Tibial artery (tissue), 4 donors: ENCODE measurements around the gene NSUN2.

Experiments
- DNase-seq, 2 donors: peaks; one replicate each; pipeline ENCODE4 v3.0.0-alpha.2; 2019
- H3K27ac ChIP-seq, 2 donors: fragments of 200-600 bp; sonication (generic) in 1 of 2; 1 replicate in 1 of 2; 2 replicates in 1 of 2; pipeline ENCODE4 v1.5.1; 2018 to 2019; ENCODE audit warnings: mild to moderate bottlenecking in 1 of 2
- H3K27me3 ChIP-seq, 2 donors: fragments of 200-600 bp; sonication (generic) in 1 of 2; one replicate each; pipeline versions ENCODE4 v1.5.1 to v1.6.0; 2016 to 2019
- H3K36me3 ChIP-seq, 3 donors: fragments of 200-600 bp; sonication (generic) in 2 of 3; one replicate each; pipeline ENCODE4 v1.5.1; 2016 to 2019; ENCODE audit warnings: mild to moderate bottlenecking in 2 of 3
- H3K4me1 ChIP-seq, 4 donors: fragments of 200-600 bp; sonication (generic) in 2 of 4; 1 replicate in 3 of 4; 2 replicates in 1 of 4; pipeline ENCODE4 v1.5.1; 2016 to 2019
- H3K4me3 ChIP-seq, 2 donors: fragments of 200-600 bp; sonication (generic) in 1 of 2; 1 replicate in 1 of 2; 2 replicates in 1 of 2; pipeline ENCODE4 v1.5.1; 2018 to 2019; ENCODE audit warnings: mild to moderate bottlenecking in 2 of 2
- H3K9me3 ChIP-seq, 3 donors: fragments of 200-600 bp; sonication (generic) in 1 of 3; one replicate each; pipeline ENCODE4 v1.5.1; 2016 to 2019
- CTCF ChIP-seq, 2 experiments: fragments of 200-600 bp in 1 of 2; fragments of 450-650 bp in 1 of 2; IDR thresholded peaks; one replicate each; pipeline ENCODE4 v1.5.1; 2017 to 2019; ENCODE audit warnings: antibody characterized with exemption in 2 of 2, mild to moderate bottlenecking in 1 of 2, moderate library complexity in 1 of 2
- intact Hi-C: fragments of 100-400 bp; cut with DNase I; formaldehyde crosslinking; loops from one replicate; pipeline ENCODE4 v1.15.0; 2023; ENCODE audit warnings: low total_unique reads

The NSUN2 gene

GRCh38 chr5:6567835-6568234 lies 65.0 kb downstream of the NSUN2 start:
- no peak overlapping the region for H3K4me3 ChIP-seq
- peaks cover 0 to 7% (median 0%) of the 10 kb centered on the region in 4 donors for H3K4me1 ChIP-seq
- H3K9me3 ChIP-seq = no peaks in the 10 kb centered on the region
- TF ChIP-seq CTCF (IDR thresholded peaks at IDR 0.05) = no peak
- intact Hi-C loops = no loop called here
- peak in 1 of 2 donors; percentile 10 for DNase-seq
- no peaks in the 10 kb centered on the region for H3K36me3 ChIP-seq
- H3K27me3 ChIP-seq = peaks cover 0 to 9% of the 10 kb centered on the region in 2 donors
- H3K27ac ChIP-seq = no peak overlapping the region

GRCh38 chr5:6567068-6567467 lies 65.8 kb downstream of the NSUN2 start:
- Histone ChIP-seq H3K4me3 (no peak overlapping the region), H3K36me3 (no peaks in the 10 kb centered on the region), H3K27ac (no peak overlapping the region), H3K27me3 (peaks cover 0 to 3% of the 10 kb centered on the region in 2 donors), H3K4me1 (peaks cover 0 to 7% (median 0%) of the 10 kb centered on the region in 4 donors), H3K9me3 (no peaks in the 10 kb centered on the region)
- TF ChIP-seq CTCF (IDR thresholded peaks at IDR 0.05) = no peak
- DNase-seq = no peak
- intact Hi-C loops = no loop called here

GRCh38 chr5:6565492-6565891 lies 67.4 kb downstream of the NSUN2 start:
- H3K9me3 ChIP-seq = no peaks in the 10 kb centered on the region
- no peak for DNase-seq
- no peaks in the 10 kb centered on the region for H3K36me3 ChIP-seq
- peaks cover 0 to 3% (median 0%) of the 10 kb centered on the region in 4 donors for H3K4me1 ChIP-seq
- TF ChIP-seq CTCF (IDR thresholded peaks at IDR 0.05) = no peak
- intact Hi-C loops = no loop called here
- no peak overlapping the region for H3K4me3 ChIP-seq
- H3K27ac ChIP-seq = no peak overlapping the region
- H3K27me3 ChIP-seq = peaks cover 0 to 3% of the 10 kb centered on the region in 2 donors

- Histone ChIP-seq H3K27me3 (no peaks in the 10 kb centered on the region), H3K27ac (no peak overlapping the region), H3K36me3 (no peaks in the 10 kb centered on the region), H3K4me1 (peaks cover 0 to 19% (median 10%) of the 10 kb centered on the region in 4 donors), H3K4me3 (no peak overlapping the region), H3K9me3 (no peaks in the 10 kb centered on the region)
- no peak for DNase-seq
- intact Hi-C loops = no loop called here
- TF ChIP-seq CTCF (IDR thresholded peaks at IDR 0.05) = no peak
Observed at GRCh38 chr5:6557807-6558575, 74.9 kb downstream of the NSUN2 start.

- no peak overlapping the region for H3K27ac ChIP-seq
- H3K9me3 ChIP-seq = no peaks in the 10 kb centered on the region
- H3K4me1 ChIP-seq = peaks cover 0 to 25% (median 13%) of the 10 kb centered on the region in 4 donors
- DNase-seq = no peak
- H3K36me3 ChIP-seq = no peaks in the 10 kb centered on the region
- H3K27me3 ChIP-seq = no peaks in the 10 kb centered on the region
- H3K4me3 ChIP-seq = no peak overlapping the region
- intact Hi-C loops = no loop called here
- TF ChIP-seq CTCF (IDR thresholded peaks at IDR 0.05) = no peak
Observed at GRCh38 chr5:6556802-6557102, 76.1 kb downstream of the NSUN2 start.
